ENCODE results near the gene ITPRID2.

ITPRID2 gene

GRCh38 chr2:181895818-181896217 lies 4.3 kb downstream of the ITPRID2 start:
- DNase-seq (ENCODE audit: low read depth), result no peak
- no peak overlapping the region for H3K4me3 ChIP-seq (ENCODE audit: control insufficient read depth, low read depth, low read length)
- TF ChIP-seq, protein P1, sequence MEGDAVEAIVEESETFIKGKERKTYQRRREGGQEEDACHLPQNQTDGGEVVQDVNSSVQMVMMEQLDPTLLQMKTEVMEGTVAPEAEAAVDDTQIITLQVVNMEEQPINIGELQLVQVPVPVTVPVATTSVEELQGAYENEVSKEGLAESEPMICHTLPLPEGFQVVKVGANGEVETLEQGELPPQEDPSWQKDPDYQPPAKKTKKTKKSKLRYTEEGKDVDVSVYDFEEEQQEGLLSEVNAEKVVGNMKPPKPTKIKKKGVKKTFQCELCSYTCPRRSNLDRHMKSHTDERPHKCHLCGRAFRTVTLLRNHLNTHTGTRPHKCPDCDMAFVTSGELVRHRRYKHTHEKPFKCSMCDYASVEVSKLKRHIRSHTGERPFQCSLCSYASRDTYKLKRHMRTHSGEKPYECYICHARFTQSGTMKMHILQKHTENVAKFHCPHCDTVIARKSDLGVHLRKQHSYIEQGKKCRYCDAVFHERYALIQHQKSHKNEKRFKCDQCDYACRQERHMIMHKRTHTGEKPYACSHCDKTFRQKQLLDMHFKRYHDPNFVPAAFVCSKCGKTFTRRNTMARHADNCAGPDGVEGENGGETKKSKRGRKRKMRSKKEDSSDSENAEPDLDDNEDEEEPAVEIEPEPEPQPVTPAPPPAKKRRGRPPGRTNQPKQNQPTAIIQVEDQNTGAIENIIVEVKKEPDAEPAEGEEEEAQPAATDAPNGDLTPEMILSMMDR (conservative IDR thresholded peaks at IDR 0.05; ENCODE audit: control insufficient read depth, insufficient read depth, low read depth, low read length), result no peak

DNA sequence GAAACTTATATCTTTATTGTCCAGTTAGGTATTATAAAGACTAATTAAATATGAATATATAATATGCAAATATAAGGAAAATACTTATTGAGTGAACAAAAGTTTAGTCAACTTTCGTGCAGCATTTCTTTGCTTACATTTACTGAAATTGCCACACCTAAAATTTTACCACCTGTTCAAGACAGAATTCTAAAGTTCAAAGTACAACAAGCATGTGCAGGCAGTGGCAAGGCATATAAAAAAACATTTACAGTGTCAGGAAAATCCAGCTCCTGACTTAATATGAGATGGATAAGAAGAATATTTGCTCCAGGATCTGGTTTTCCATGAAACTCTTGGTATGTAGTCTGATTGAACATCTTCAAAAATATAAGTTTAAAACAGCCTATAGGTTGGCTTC lies 4.8 kb downstream of the ITPRID2 start:
- TF ChIP-seq, protein P1 (conservative IDR thresholded peaks at IDR 0.05; ENCODE audit: control insufficient read depth, insufficient read depth, low read depth, low read length), result no peak
- DNase-seq (ENCODE audit: low read depth), result no peak
- H3K4me3 ChIP-seq (ENCODE audit: control insufficient read depth, low read depth, low read length), result no peak overlapping the region

- no peak for DNase-seq (ENCODE audit: low read depth)
- TF ChIP-seq, protein P1 (conservative IDR thresholded peaks at IDR 0.05; ENCODE audit: control insufficient read depth, insufficient read depth, low read depth, low read length), result no peak
- H3K4me3 ChIP-seq (ENCODE audit: control insufficient read depth, low read depth, low read length), result no peak overlapping the region
Measured at GRCh38 chr2:181900007-181900651, 8.6 kb downstream of the ITPRID2 start.

DNA sequence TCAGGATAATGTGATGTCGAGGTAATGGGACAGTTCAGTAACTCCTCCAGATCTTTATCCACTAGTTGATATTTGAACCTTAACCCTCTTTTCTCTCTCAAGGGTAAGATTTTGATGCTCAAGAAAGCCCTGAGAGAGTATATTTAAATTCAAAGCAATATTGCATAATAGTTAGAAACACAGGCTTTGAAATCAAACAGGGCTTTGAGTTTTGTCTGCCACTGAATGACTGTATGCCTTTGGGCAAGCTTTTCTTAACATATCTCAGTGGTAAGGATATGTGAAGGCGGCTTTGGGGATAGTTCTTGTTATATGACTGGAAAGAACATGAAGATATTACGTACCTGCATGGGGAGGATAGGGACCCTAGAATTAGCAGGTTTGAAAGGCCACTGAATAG lies 11.1 kb downstream of the ITPRID2 start:
- TF ChIP-seq, protein P1 (conservative IDR thresholded peaks at IDR 0.05; ENCODE audit: control insufficient read depth, insufficient read depth, low read depth, low read length), result no peak
- H3K4me3 ChIP-seq (ENCODE audit: control insufficient read depth, low read depth, low read length), result no peak overlapping the region
- DNase-seq (ENCODE audit: low read depth), result no peak

- no peak overlapping the region for H3K4me3 ChIP-seq (ENCODE audit: control insufficient read depth, low read depth, low read length)
- DNase-seq (ENCODE audit: low read depth), result peak; percentile 48
- TF ChIP-seq, protein P1 (conservative IDR thresholded peaks at IDR 0.05; ENCODE audit: control insufficient read depth, insufficient read depth, low read depth, low read length), result peak; percentile 56
Measured at GRCh38 chr2:181904022-181904632, 12.6 kb downstream of the ITPRID2 start.

DNA sequence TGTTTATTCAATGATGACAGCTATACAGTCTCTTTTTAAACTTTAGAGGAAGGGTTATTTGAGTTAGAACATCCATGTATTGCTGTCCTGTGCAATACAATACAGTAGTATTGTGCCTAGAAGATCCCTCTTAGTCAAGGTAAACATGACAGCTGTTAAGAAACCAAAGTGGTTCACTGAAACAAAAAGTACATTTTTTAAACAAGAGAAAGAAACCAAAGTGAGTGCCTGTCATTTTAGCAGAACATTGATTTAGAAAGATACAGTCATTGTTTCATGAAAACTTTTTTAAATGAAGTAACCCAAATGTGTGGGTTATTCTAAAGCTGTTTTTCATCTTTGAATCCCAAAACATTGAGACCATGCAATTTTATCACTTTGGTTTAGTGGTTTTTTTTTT lies 15.5 kb downstream of the ITPRID2 start:
- H3K4me3 ChIP-seq (ENCODE audit: control insufficient read depth, low read depth, low read length), result no peak overlapping the region
- no peak for DNase-seq (ENCODE audit: low read depth)
- TF ChIP-seq, protein P1 (conservative IDR thresholded peaks at IDR 0.05; ENCODE audit: control insufficient read depth, insufficient read depth, low read depth, low read length), result no peak
